Activated CD4-positive, alpha-beta T cell treated with anti-CD3 and anti-CD28 coated beads for 36 hours (primary cell): ENCODE results near the gene B9D1. TPM values are rescaled to one million over a fixed set of nuclear protein-coding genes. Genes with fewer than 3 reads are reported as not detected.

Experiments
- ATAC-seq: fragments of 200-7000 bp; cut with Tn5 transposase; one replicate; pipeline ENCODE4 v1.10.0; 2021; ENCODE audit warnings: mild to moderate bottlenecking, moderate library complexity
- CTCF ChIA-PET: fragments of 350-600 bp; sonication (Branson Sonifier 250); formaldehyde crosslinking; loops from one replicate; lab custom pipeline; 2021; ENCODE audit warnings: antibody characterized with exemption; lab: Charles Lee
- POLR2A ChIA-PET: fragments of 350-600 bp; sonication (Branson Sonifier 250); formaldehyde crosslinking; loops from one replicate; lab custom pipeline; 2021; ENCODE audit warnings: antibody characterized with exemption, inconsistent platforms; lab: Charles Lee
- DNase-seq: peaks from one replicate; pipeline ENCODE4 v3.0.0-alpha.2; 2020
- H3K27ac Mint-ChIP-seq: one replicate; pipeline ENCODE4 v1.8.0; 2021; ENCODE audit warnings: mixed read lengths
- H3K27me3 Mint-ChIP-seq: one replicate; pipeline ENCODE4 v1.8.0; 2021; ENCODE audit warnings: mixed read lengths
- H3K36me3 Mint-ChIP-seq: one replicate; pipeline ENCODE4 v1.8.0; 2021; ENCODE audit warnings: low read depth, mixed read lengths
- H3K4me1 Mint-ChIP-seq: one replicate; pipeline ENCODE4 v1.8.0; 2021; ENCODE audit warnings: mixed read lengths
- H3K4me3 Mint-ChIP-seq: one replicate; pipeline ENCODE4 v1.8.0; 2021; ENCODE audit warnings: mild to moderate bottlenecking, moderate library complexity, mixed read lengths
- H3K9me3 Mint-ChIP-seq: one replicate; pipeline ENCODE4 v1.8.0; 2021; ENCODE audit warnings: low read depth, mixed read lengths
- intact Hi-C, 2 experiments: fragments of 100-400 bp; cut with DNase I in 1 of 2; cut with micrococcal nuclease in 1 of 2; formaldehyde crosslinking; loops; one replicate each; pipeline versions ENCODE4 v1.14.2 to v1.15.1; 2022 to 2024; cut with DNase I, micrococcal nuclease
- total RNA-seq, 2 experiments: library from RNA; stranded (reverse); gene quantifications; one replicate each; pipeline ENCODE4 v1.2.3, GENCODE V29; 2021

The B9D1 gene
- total RNA-seq, 2 experiments from 2014 or later: 7.4 to 7.8 TPM

DNA sequence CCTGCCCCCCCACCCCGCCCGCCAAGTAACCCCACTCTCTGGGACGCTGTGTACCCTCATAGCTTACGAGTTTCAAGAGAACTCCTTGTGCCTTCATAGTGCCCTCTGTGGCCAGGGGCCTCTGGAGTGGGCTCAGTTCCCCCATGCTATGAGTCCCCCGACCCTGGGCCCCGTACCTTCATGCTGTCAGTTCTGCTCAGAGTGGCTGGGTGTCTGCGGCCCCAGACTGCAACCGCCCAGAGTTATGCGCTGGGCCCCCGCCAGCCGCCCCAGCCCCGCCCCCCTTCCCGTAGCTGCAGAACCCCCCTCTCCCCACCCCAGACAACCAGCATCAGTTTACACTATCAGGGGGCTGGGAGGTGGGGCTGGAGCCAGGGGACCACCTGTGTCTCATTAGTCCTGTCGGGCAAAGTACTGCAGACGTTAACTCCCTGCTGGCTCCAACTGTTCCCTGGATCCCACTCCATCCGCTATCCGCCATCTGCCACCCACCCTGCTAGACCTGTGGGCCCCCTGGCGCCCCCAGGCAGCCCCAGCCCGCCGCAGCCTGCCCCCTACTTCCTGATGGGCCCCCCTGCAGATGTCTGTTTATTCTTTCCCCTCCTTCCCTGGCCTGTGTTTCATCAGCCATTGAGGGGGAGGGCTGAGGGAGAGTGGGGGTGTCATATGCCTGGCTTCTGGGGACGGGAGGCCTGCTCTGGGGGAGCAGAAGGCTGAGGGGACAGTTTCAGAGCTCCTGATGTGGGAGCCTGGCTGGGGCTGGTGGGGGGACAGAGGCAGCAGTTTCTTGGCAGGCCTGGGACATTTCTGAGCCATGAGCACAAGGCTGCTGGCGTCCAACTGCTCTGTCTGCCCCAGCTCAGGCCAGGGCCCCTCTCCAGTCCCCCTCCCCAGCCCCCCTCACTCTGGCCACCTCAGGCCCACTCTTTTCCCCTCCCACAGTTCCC lies 24.7 kb upstream of the B9D1 start, which contains the start of gene MFAP4:
MFAP4 (minus strand) TSS at position 217 of the 947 bp plus-strand sequence; CDS start at position 182, 35 bp downstream.
- ChIA-PET CTCF (interaction anchor here (1.8 kb wide), 1 partner anchor 9 kb away, joined by 7 read pairs; the partner anchor contains the start of gene MAPK7), POLR2A (no interaction called here)
- no peak within 1 kb of the TSS for H3K4me3 Mint-ChIP-seq
- intact Hi-C loops: no loop called here
- H3K4me1 Mint-ChIP-seq: peaks cover 4% of the 10 kb centered on the region
- H3K9me3 Mint-ChIP-seq: no peaks in the 10 kb centered on the region
- H3K27me3 Mint-ChIP-seq: no peaks in the 10 kb centered on the region
- DNase-seq (no peak), ATAC-seq (no peak)
- H3K27ac Mint-ChIP-seq: no peak within 1 kb of the TSS
- H3K36me3 Mint-ChIP-seq: peaks cover 5% of the 10 kb centered on the region

DNA sequence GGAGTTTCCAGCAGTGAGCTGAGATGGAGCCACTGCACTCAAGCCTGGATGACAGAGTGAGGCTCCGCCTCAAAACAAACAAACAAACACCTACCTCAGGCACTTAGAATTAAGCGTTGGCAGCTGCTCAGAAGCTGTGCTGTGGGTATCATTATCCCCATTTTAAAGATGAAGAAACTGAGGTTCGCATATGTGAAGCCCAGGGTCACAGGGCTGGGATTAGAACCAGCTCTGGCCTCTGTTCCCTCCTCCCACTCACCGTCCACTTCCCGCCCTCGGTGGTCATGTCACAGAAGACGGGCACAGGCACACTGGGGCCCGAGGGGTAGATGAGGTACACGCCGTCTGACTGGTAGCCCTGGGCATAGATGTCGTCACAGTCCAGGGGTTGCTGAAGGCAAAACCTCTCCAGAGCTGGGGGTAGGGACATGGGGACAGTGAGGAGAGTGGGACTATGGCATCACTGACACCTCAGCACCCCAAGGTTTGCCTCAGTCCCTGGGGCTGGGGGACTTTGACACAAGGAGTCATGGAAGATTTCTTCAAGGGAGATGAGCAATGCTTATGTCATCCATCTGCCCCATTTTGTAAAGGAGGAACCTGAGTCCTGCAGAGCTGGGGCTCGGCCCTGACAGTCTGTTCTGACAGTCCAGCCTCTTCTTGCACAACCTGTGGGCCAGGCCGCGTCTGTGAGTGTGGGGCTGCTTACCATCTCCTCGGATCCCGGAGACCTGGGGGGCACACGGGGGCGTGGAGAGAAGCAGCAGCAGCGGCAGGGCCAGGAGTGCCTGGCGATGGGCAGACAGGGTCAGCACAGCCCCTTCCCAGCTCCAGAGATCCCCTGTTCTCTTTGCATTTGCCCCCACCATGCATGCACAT lies 23.8 kb upstream of the B9D1 start:
- Mint-ChIP-seq H3K9me3 (no peaks in the 10 kb centered on the region), H3K4me3 (no peak overlapping the region), H3K27me3 (no peaks in the 10 kb centered on the region), H3K27ac (no peak overlapping the region), H3K4me1 (peaks cover 4% of the 10 kb centered on the region), H3K36me3 (peaks cover 5% of the 10 kb centered on the region)
- peak; percentile 76 for ATAC-seq
- peak; percentile 23 for DNase-seq
- intact Hi-C loops: no loop called here
- CTCF ChIA-PET: interaction anchor here (1.8 kb wide), 2 partner anchors 8 to 23 kb away, joined by 6 to 7 read pairs; partner anchors contain the start of genes B9D1 and MAPK7
- POLR2A ChIA-PET: interaction anchor here (0.7 kb wide), 1 partner anchor 236 kb away, joined by 3 read pairs; no protein-coding TSS in a partner anchor

DNA sequence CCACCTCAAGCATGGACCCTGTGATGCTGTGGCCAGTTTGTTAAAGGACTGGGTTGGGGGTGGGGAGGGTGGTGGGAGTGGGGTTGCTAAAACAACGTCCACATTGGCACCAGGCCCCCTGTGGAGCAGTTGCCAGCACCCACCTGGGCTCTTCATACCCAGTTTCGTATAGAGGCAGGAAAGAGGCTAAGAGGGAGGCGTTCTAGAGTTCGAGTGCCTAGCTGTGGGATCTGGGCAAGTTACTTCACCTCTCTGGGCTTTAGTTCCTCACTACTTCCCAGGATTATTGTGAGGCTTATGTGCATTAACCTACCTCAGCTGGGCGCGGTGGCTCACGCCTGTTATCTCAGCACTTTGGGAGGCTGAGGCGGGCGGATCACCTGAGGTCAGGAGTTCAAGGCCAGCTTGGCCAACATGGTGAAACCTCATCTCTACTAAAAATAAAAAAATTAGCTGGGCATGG lies 23.0 kb upstream of the B9D1 start:
- ATAC-seq: no peak
- H3K27me3 Mint-ChIP-seq: no peaks in the 10 kb centered on the region
- peaks cover 11% of the 10 kb centered on the region for H3K36me3 Mint-ChIP-seq
- ChIA-PET CTCF (interaction anchor here (1.8 kb wide), 2 partner anchors 8 to 22 kb away, joined by 6 to 7 read pairs; partner anchors contain the start of genes B9D1 and MAPK7), POLR2A (interaction anchor here (0.7 kb wide), 1 partner anchor 237 kb away, joined by 3 read pairs; no protein-coding TSS in a partner anchor)
- no peak for DNase-seq
- no peak overlapping the region for H3K4me3 Mint-ChIP-seq
- no peaks in the 10 kb centered on the region for H3K9me3 Mint-ChIP-seq
- peaks cover 4% of the 10 kb centered on the region for H3K4me1 Mint-ChIP-seq
- H3K27ac Mint-ChIP-seq: no peak overlapping the region
- intact Hi-C loops: no loop called here

DNA sequence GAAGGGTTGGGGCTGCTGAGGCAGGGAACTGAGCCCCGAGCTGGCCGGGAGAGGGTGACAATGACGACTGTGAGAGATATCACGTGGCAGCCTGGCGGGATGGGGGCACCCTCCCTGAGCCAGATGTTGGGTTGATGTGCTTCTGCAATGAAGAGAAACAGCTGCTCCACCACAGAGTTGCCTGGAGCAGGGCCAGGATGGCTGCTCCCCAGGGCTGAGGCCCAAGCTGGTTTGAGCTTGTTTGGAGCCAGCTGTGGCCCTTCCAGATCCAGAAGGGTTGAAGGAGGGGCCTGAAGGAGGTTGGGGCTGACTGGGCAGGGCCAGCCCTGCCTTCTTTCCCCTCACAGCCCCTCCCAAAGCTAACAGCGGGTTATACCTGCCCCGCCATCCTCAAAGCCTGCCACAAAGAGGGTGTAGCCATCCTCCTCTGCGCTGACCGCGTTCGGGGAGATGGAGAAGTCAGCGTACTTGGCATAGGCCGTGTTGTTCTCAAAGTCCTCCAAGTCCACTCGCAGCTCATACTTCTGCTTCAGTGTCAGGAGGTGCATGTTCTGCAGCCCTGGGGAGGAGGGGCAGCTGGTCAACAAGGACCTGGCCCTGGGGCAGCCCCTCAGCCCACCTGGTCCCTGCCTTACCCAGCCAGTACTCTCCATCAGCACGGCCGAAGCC lies 22.3 kb upstream of the B9D1 start:
- Mint-ChIP-seq H3K4me1 (peaks cover 4% of the 10 kb centered on the region), H3K27me3 (no peaks in the 10 kb centered on the region), H3K27ac (no peak overlapping the region), H3K36me3 (peaks cover 14% of the 10 kb centered on the region), H3K4me3 (no peak overlapping the region), H3K9me3 (no peaks in the 10 kb centered on the region)
- ATAC-seq: peak; percentile 6
- DNase-seq: no peak
- ChIA-PET POLR2A (no interaction called here), CTCF (interaction anchor here (1.8 kb wide), 2 partner anchors 7 to 22 kb away, joined by 6 to 7 read pairs; partner anchors contain the start of genes B9D1 and MAPK7)
- intact Hi-C loops: no loop called here

DNA sequence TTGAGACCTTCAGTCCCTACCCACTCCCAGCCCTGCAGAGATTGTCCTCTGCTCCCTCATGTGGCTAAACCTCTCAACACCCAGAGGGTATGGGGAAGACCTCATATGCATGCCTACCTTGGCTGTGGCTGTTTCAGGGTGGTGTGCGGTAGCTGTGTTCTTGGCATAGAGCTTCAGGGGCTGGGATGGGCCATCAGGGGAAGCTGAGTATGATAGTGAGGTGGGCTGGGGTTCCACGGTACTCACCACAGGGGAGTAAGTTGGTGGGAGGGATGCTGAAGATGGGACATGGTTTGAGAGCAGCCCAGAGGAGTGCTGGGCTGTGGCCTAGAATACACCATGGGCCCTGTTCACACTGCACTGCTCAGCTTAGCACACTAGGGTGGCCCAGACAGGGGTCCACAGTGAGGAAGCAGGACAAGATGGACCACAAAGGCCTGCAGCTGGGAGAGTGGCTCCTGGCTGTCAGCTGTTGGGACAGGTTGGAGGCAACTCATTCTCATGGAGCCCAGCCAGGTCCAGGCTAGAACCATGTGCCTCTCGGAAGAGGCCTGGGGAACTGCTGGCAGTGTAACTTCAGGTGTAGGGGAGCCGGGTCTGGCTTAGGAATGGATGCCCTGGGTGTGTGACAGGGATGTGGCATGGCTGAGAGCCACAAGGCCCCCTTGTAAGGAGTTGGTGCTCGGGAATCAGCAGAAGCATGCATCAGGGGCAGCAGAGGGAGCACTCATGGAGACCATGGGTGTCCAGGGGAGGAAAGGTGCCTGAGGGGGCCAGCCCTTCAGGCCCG lies 21.4 kb upstream of the B9D1 start:
- no peaks in the 10 kb centered on the region for H3K27me3 Mint-ChIP-seq
- intact Hi-C loops: no loop called here

DNA sequence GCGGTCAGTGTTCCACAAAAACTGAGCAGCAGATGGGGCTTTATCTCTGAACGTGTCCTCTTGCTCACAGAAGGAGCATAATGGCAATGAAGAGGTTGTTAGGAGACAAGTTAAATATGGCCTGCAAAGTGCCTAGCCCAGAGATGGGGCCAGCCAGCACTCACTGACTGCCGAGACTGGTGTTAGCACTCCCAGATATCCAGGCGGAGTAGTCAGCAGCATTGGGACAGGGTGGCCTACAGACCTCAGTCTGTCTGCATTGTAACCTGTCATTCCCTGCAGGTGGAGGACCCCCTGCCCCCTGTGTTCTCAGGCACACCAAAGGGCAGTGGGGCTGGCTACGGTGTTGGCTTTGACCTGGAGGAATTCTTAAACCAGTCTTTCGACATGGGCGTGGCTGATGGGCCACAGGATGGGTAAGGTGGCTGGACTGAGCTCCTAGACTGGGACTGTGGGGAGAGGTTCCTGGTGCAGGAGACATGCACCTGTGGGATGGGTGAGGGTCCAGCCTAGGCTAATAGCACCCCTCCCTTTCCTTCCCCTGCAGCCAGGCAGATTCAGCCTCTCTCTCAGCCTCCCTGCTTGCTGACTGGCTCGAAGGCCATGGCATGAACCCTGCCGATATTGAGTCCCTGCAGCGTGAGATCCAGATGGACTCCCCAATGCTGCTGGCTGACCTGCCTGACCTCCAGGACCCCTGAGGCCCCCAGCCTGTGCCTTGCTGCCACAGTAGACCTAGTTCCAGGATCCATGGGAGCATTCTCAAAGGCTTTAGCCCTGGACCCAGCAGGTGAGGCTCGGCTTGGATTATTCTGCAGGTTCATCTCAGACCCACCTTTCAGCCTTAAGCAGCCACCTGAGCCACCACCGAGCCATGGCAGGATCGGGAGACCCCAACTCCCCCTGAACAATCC lies 20.3 kb upstream of the B9D1 start:
- Mint-ChIP-seq H3K4me1 (peaks cover 8% of the 10 kb centered on the region), H3K4me3 (no peak overlapping the region), H3K27me3 (no peaks in the 10 kb centered on the region), H3K36me3 (peaks cover 21% of the 10 kb centered on the region), H3K9me3 (no peaks in the 10 kb centered on the region), H3K27ac (no peak overlapping the region)
- POLR2A ChIA-PET: no interaction called here
- intact Hi-C loops: no loop called here
- DNase-seq (no peak), ATAC-seq (no peak)
- CTCF ChIA-PET: no interaction called here

More for the DNA sequence above, 21.4 kb upstream of the B9D1 start:
- no peak overlapping the region for H3K4me3 Mint-ChIP-seq
- H3K9me3 Mint-ChIP-seq: no peaks in the 10 kb centered on the region
- DNase-seq (no peak), ATAC-seq (no peak)
- peaks cover 21% of the 10 kb centered on the region for H3K36me3 Mint-ChIP-seq
- no peak overlapping the region for H3K27ac Mint-ChIP-seq
- POLR2A ChIA-PET: no interaction called here
- peaks cover 8% of the 10 kb centered on the region for H3K4me1 Mint-ChIP-seq
- CTCF ChIA-PET: interaction anchor here (1.8 kb wide), 1 partner anchor 21 kb away, joined by 6 read pairs; the partner anchor contains the start of gene B9D1

DNA sequence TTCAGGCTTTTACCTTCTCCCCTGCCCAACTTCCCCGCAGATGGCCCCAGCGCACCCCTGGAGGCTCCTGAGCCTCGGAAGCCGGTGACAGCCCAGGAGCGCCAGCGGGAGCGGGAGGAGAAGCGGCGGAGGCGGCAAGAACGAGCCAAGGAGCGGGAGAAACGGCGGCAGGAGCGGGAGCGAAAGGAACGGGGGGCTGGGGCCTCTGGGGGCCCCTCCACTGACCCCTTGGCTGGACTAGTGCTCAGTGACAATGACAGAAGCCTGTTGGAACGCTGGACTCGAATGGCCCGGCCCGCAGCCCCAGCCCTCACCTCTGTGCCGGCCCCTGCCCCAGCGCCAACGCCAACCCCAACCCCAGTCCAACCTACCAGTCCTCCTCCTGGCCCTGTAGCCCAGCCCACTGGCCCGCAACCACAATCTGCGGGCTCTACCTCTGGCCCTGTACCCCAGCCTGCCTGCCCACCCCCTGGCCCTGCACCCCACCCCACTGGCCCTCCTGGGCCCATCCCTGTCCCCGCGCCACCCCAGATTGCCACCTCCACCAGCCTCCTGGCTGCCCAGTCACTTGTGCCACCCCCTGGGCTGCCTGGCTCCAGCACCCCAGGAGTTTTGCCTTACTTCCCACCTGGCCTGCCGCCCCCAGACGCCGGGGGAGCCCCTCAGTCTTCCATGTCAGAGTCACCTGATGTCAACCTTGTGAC lies 19.4 kb upstream of the B9D1 start:
- ATAC-seq (no peak), DNase-seq (no peak)
- Mint-ChIP-seq H3K9me3 (no peaks in the 10 kb centered on the region), H3K27me3 (no peaks in the 10 kb centered on the region), H3K4me3 (no peak overlapping the region), H3K36me3 (peaks cover 21% of the 10 kb centered on the region), H3K4me1 (peaks cover 11% of the 10 kb centered on the region), H3K27ac (no peak overlapping the region)
- CTCF ChIA-PET: no interaction called here
- POLR2A ChIA-PET: no interaction called here
- intact Hi-C loops: no loop called here

DNA sequence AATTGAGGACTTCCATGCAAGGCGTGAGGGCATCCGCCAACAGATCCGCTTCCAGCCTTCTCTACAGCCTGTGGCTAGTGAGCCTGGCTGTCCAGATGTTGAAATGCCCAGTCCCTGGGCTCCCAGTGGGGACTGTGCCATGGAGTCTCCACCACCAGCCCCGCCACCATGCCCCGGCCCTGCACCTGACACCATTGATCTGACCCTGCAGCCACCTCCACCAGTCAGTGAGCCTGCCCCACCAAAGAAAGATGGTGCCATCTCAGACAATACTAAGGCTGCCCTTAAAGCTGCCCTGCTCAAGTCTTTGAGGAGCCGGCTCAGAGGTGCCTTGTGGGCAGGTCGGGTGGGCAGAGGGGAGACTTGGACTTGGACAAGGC lies 18.8 kb upstream of the B9D1 start:
- Mint-ChIP-seq H3K4me3 (no peak overlapping the region), H3K27me3 (no peaks in the 10 kb centered on the region), H3K9me3 (no peaks in the 10 kb centered on the region), H3K36me3 (peaks cover 21% of the 10 kb centered on the region), H3K4me1 (peaks cover 11% of the 10 kb centered on the region), H3K27ac (no peak overlapping the region)
- ATAC-seq: no peak
- ChIA-PET POLR2A (no interaction called here), CTCF (no interaction called here)
- intact Hi-C loops: no loop called here
- DNase-seq: no peak
